DMS53 (cell line): ENCODE data around the gene PRKN.

Experiments used
- DNase-seq: peaks from one replicate; lab custom pipeline; 2025; lab: John Stamatoyannopoulos, UW

PRKN gene

GRCh38 chr6:161443848-161444247, 1283.7 kb downstream of the PRKN start:
- no peak for DNase-seq

- no peak for DNase-seq
These were observed 1285.1 kb downstream of the PRKN start for GRCh38 chr6:161442420-161442819.

- DNase-seq = no peak
These were observed 1287.3 kb downstream of the PRKN start for GRCh38 chr6:161440299-161440698.

- DNase-seq = peak; percentile 90
These were observed 1288.5 kb downstream of the PRKN start for GRCh38 chr6:161439093-161439492.

GRCh38 chr6:161438430-161439030, 1289.0 kb downstream of the PRKN start:
- no peak for DNase-seq

GRCh38 chr6:161437851-161438250, 1289.7 kb downstream of the PRKN start:
- DNase-seq = no peak

GRCh38 chr6:161436106-161436876, 1291.3 kb downstream of the PRKN start:
- DNase-seq = no peak

- no peak for DNase-seq
These were observed 1291.9 kb downstream of the PRKN start for GRCh38 chr6:161435748-161436070.

GRCh38 chr6:161434921-161435747, 1292.4 kb downstream of the PRKN start:
- peak; percentile 5 for DNase-seq

GRCh38 chr6:161434350-161434749, 1293.2 kb downstream of the PRKN start:
- DNase-seq = no peak

- DNase-seq = no peak
These were observed 1295.0 kb downstream of the PRKN start for GRCh38 chr6:161432546-161432945.

GRCh38 chr6:161429921-161430490, 1297.6 kb downstream of the PRKN start:
- peak; percentile 37 for DNase-seq

- no peak for DNase-seq
These were observed 1303.1 kb downstream of the PRKN start for GRCh38 chr6:161424421-161424820.

GRCh38 chr6:161422710-161423680, 1304.6 kb downstream of the PRKN start:
- DNase-seq = no peak

- peak; percentile 80 for DNase-seq
These were observed 1309.1 kb downstream of the PRKN start for GRCh38 chr6:161418463-161418945.

- peak; percentile 25 for DNase-seq
These were observed 1309.7 kb downstream of the PRKN start for GRCh38 chr6:161417717-161418462.

- no peak for DNase-seq
These were observed 1312.2 kb downstream of the PRKN start for GRCh38 chr6:161415302-161415855.

GRCh38 chr6:161414707-161415106, 1312.9 kb downstream of the PRKN start:
- no peak for DNase-seq

GRCh38 chr6:161414180-161414579, 1313.4 kb downstream of the PRKN start:
- DNase-seq = no peak

GRCh38 chr6:161413355-161413771, 1314.2 kb downstream of the PRKN start:
- DNase-seq = no peak
